A549 treated with CORT108297 at 1 μM for 4 hours (cell line): ENCODE results near the gene RGCC. TPM values are rescaled to one million over a fixed set of nuclear protein-coding genes. Genes with fewer than 3 reads are reported as not detected.

Source experiments
- total RNA-seq: library from RNA; stranded (reverse); fragments of 200-300 nt; extraction: Qiagen RNA extraction; gene quantifications from 5 replicates; pipeline ENCODE4 v1.2.3, GENCODE V29; 2022

The RGCC gene, protein sequence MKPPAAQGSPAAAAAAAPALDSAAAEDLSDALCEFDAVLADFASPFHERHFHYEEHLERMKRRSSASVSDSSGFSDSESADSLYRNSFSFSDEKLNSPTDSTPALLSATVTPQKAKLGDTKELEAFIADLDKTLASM
- 0.57 to 1.9 TPM (median 1.5 TPM) in 5 replicates for total RNA-seq

GRCh38 chr13:41456768-41457588, at the start of gene RGCC:
TSS of gene RGCC (plus strand) at chr13:41457550. CDS start at chr13:41457708, 158 bp downstream.

Other genes starting within 250 kb of the RGCC start
- gene MTRF1, start 194.0 kb upstream of the RGCC start, total RNA-seq, result 5.3 to 6.0 TPM (median 5.9 TPM) in 5 replicates
- gene NAA16, start 146.3 kb upstream of the RGCC start, total RNA-seq, result 7.5 to 9.1 TPM (median 8.1 TPM) in 5 replicates